IPS-20b (cell line): ENCODE measurements around the gene ZSWIM1.

ENCODE experiments used
- H3K27ac ChIP-seq: one replicate; pipeline ENCODE4 v1.5.1; 2013; ENCODE audit warnings: low read length
- H3K27me3 ChIP-seq: 2 replicates; pipeline ENCODE4 v1.6.1; 2013; ENCODE audit warnings: mild to moderate bottlenecking, low read length, inconsistent platforms; ENCODE audit not compliant: insufficient read depth
- H3K36me3 ChIP-seq: 2 replicates; pipeline ENCODE4 v1.6.1; 2013; ENCODE audit warnings: low read depth, mild to moderate bottlenecking, inconsistent platforms, low read length, moderate library complexity; ENCODE audit not compliant: insufficient read depth
- H3K4me1 ChIP-seq: 2 replicates; pipeline ENCODE4 v1.6.1; 2013; ENCODE audit warnings: mild to moderate bottlenecking, control low read depth, inconsistent platforms, low read length, moderate library complexity; ENCODE audit not compliant: insufficient read depth
- H3K4me3 ChIP-seq: 2 replicates; pipeline ENCODE4 v1.5.1; 2013; ENCODE audit warnings: mild to moderate bottlenecking, low read length, inconsistent platforms
- H3K9ac ChIP-seq: 2 replicates; pipeline ENCODE4 v1.6.1; 2013; ENCODE audit warnings: low read depth, mild to moderate bottlenecking, inconsistent platforms, low read length, moderate library complexity
- H3K9me3 ChIP-seq: 2 replicates; pipeline ENCODE4 v1.6.1; 2013; ENCODE audit warnings: mild to moderate bottlenecking, low read depth, low read length, inconsistent platforms; ENCODE audit not compliant: insufficient read depth

The ZSWIM1 gene

GRCh38 chr20:45842169-45842812, 38.7 kb upstream of the ZSWIM1 start:
- Histone ChIP-seq H3K27me3 (no peaks in the 10 kb centered on the region), H3K27ac (no peak overlapping the region), H3K9ac (no peak overlapping the region), H3K4me3 (no peak overlapping the region), H3K4me1 (no peaks in the 10 kb centered on the region), H3K9me3 (no peaks in the 10 kb centered on the region), H3K36me3 (peaks cover 63% of the 10 kb centered on the region)

DNA sequence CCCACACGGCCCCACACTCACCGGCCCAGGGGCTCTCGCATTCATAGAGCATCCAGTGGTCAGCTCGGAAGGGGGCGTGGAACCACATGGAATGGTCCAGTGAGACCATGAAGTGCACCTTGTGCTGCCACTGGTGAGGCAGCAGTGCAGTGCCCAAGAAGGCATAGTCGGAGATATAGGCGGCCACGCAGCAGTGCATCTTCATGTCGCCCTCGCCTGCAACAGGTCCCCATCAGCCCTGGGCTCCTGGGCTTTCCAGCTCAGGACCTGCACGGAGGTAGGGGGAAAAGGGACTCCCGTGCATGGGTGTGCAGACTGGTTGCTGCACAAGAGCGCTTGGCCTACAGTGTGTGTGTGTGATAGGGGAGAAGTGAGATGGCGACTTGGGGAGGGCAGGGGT, 37.5 kb upstream of the ZSWIM1 start:
- Histone ChIP-seq H3K9me3 (no peaks in the 10 kb centered on the region), H3K27me3 (no peaks in the 10 kb centered on the region), H3K9ac (no peak overlapping the region), H3K36me3 (peaks cover 68% of the 10 kb centered on the region), H3K27ac (no peak overlapping the region), H3K4me1 (no peaks in the 10 kb centered on the region), H3K4me3 (no peak overlapping the region)

- H3K9me3 ChIP-seq: no peaks in the 10 kb centered on the region
- H3K27ac ChIP-seq: no peak overlapping the region
- no peak overlapping the region for H3K9ac ChIP-seq
- H3K27me3 ChIP-seq: no peaks in the 10 kb centered on the region
- H3K4me1 ChIP-seq: no peaks in the 10 kb centered on the region
- no peak overlapping the region for H3K4me3 ChIP-seq
- H3K36me3 ChIP-seq: peaks cover 68% of the 10 kb centered on the region
Measured at GRCh38 chr20:45845452-45845851, 35.6 kb upstream of the ZSWIM1 start.

DNA sequence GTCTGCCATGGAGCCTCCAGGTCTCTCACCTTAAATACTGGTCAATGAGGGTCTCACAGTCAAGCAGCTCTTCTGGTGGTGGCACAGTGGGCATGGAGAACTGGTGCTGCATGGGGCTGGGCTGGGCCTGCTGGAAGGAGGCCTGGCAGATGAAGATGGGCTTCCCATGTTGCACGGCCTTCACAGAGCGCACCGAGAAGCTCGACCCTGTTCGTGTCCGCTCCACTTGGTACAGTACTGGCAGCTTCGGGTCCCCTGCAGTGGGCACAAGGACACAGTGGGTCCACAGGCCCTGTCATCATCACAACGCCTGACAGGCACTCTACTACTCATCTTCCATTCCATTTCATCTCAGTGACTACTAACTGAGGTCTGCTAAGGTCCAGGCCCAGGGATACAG, 32.6 kb upstream of the ZSWIM1 start:
- Histone ChIP-seq H3K4me1 (peaks cover 6% of the 10 kb centered on the region; the same call in 1 of the 2 replicates), H3K36me3 (peaks cover 47% of the 10 kb centered on the region), H3K9me3 (no peaks in the 10 kb centered on the region), H3K4me3 (no peak overlapping the region), H3K27me3 (no peaks in the 10 kb centered on the region), H3K9ac (no peak overlapping the region), H3K27ac (no peak overlapping the region)

DNA sequence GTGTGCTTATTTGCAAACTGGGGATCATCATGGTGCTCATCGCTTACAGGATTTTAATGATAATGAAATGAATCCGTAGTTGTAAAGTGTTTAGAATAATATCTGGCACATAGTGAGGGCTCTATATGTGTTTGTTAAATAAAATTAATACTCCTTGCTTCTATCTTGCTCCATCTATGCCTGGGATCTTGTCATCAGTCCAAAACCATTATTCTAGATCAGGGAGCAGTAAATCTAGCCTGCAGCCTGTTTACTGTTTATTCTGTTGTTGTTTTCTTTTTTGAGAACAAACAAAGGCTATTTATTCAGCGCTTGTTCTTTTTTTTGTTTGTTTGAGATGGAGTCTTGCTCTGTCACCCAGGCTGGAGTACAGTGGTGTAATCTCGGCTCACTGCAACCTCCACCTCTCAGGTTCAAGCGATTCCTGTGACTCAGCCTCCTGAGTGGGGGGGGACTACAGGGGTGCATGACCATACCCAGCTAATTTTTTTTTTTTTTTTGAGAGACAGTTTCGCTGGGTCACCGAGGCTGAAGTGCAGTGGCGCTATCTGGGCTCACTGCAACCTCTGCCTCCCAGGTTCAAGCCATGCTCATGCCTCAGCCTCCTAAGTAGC, 32.0 kb upstream of the ZSWIM1 start:
- Histone ChIP-seq H3K9me3 (no peaks in the 10 kb centered on the region), H3K36me3 (peaks cover 41% of the 10 kb centered on the region)

GRCh38 chr20:45850238-45850637, 30.8 kb upstream of the ZSWIM1 start:
- H3K4me1 ChIP-seq: peaks cover 14% of the 10 kb centered on the region; the same call in 1 of the 2 replicates
- no peaks in the 10 kb centered on the region for H3K9me3 ChIP-seq
- no peaks in the 10 kb centered on the region for H3K27me3 ChIP-seq
- no peak overlapping the region for H3K4me3 ChIP-seq
- H3K9ac ChIP-seq: no peak overlapping the region
- no peak overlapping the region for H3K27ac ChIP-seq
- peaks cover 32% of the 10 kb centered on the region for H3K36me3 ChIP-seq

More for the DNA sequence above, 32.0 kb upstream of the ZSWIM1 start:
- Histone ChIP-seq H3K9ac (no peak overlapping the region), H3K4me1 (peaks cover 6% of the 10 kb centered on the region; the same call in 1 of the 2 replicates), H3K27me3 (no peaks in the 10 kb centered on the region), H3K27ac (no peak overlapping the region), H3K4me3 (no peak overlapping the region)

DNA sequence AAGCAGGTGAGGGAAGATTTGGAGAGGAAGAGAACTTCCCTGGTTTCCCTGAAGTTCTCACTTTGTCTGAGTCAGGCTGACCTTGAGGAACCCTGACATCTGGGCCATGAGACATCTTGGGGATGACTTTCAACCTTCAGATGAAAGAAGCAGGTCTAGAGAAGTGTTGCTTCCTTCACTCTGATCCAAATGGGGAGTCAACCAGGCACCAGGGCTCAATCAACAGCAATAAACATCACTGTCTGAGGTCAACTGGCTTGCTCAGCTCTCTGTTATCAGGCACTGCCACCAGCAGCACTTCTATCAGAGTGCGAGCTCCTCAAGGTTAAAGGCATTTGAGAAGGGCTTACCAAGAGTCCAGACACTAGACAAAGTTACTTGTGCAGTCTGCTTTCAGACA, 30.1 kb upstream of the ZSWIM1 start:
- H3K4me1 ChIP-seq: peaks cover 14% of the 10 kb centered on the region; the same call in 1 of the 2 replicates
- H3K9me3 ChIP-seq: no peaks in the 10 kb centered on the region
- H3K36me3 ChIP-seq: peaks cover 27% of the 10 kb centered on the region
- no peak overlapping the region for H3K9ac ChIP-seq
- no peak overlapping the region for H3K27ac ChIP-seq
- no peaks in the 10 kb centered on the region for H3K27me3 ChIP-seq
- no peak overlapping the region for H3K4me3 ChIP-seq

DNA sequence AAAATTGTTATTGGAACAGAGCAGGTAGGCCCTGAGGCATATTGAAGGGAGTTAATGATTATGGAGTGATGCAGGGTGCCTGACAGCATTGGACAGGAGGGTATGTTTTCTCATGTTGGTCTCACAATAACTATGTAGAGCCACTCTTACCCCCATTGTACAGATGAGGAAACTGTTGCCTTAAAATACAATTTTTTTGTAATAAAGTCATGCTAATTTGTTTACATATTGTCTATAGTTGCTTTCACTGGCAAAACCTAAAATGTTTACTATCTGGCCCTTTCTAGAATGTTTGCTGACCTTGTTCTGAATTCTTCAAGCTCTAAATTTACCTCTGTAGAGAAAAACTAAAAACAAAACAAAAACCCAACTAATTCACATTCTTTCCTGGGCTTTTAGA, 29.5 kb upstream of the ZSWIM1 start:
- Histone ChIP-seq H3K9me3 (no peaks in the 10 kb centered on the region), H3K27ac (no peak overlapping the region), H3K9ac (no peak overlapping the region), H3K4me1 (peaks cover 14% of the 10 kb centered on the region; the same call in 1 of the 2 replicates), H3K4me3 (no peak overlapping the region), H3K27me3 (no peaks in the 10 kb centered on the region), H3K36me3 (peaks cover 21% of the 10 kb centered on the region)

GRCh38 chr20:45852326-45852725, 28.7 kb upstream of the ZSWIM1 start:
- Histone ChIP-seq H3K27me3 (no peaks in the 10 kb centered on the region), H3K27ac (no peak overlapping the region), H3K4me1 (peaks cover 14% of the 10 kb centered on the region; the same call in 1 of the 2 replicates), H3K9me3 (no peaks in the 10 kb centered on the region), H3K4me3 (no peak overlapping the region), H3K9ac (no peak overlapping the region), H3K36me3 (peaks cover 19% of the 10 kb centered on the region)

DNA sequence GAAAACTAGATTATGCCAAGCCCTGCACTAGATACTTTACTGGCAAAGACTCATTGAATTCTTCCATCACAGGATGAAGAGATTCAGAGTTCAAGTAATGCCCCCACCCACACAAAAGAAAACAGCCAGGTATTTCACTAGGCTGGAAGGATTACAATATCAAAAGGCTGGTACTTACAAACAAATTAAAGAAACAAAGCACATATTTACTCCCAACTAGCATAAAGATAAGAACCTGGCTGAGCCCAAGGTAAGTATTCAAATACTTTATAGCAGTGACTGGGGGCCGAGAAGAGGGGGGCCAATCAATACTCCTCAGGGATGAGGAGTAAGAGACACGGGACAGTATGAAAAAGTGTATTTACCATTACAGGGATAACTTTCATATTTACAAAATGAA, 27.5 kb upstream of the ZSWIM1 start:
- no peak overlapping the region for H3K27ac ChIP-seq
- no peaks in the 10 kb centered on the region for H3K27me3 ChIP-seq
- peak overlapping the region; percentile 47; the same call in 1 of the 2 replicates for H3K9ac ChIP-seq
- no peaks in the 10 kb centered on the region for H3K9me3 ChIP-seq
- H3K4me3 ChIP-seq: peak overlapping the region; percentile 49
- peaks cover 13% of the 10 kb centered on the region for H3K36me3 ChIP-seq
- H3K4me1 ChIP-seq: peaks cover 14% of the 10 kb centered on the region; the same call in 1 of the 2 replicates

DNA sequence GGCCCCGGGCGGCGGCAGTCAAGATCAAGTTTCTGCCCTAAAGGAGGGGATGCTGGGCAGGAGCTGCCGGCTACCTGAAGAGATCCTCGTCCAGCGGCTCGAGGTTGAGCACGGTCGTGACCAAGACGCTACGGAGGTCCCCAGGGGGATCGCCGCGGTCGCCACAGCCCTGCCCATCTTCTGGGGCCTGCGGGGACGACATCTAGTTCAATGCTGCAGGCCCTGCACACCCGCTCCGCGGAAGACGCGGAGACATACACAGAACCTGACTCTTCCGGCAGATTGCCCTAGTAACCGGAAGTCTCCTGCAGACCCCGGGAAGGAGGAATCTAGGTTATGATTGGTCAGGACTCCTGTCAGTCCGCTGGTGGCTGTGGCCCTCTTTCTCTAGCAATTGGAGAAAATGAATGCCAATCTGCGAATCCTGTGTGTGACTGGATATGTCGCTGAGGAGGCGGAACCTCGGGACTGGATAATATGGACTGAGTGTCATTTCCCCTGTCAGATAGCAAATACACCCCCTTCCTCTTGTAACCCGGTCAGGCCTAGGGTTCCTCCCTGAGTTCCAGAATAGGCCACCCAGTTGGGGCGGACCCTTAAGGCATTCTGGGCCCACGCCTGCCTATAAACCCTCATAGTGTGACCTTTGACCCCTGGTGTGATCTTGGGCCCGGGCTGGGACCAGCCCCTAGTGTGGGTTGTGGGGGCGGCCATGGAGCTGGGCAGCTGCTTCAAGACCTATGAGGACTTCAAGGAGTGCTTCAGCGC, 23.7 kb upstream of the ZSWIM1 start, which contains the start of the genes ACOT8 and ZSWIM3:
TSS of gene ACOT8 (minus strand) at position 279 of the 768 bp plus-strand sequence. CDS start at position 202, 77 bp downstream.
TSS of gene ZSWIM3 (plus strand) at position 501 of the 768 bp plus-strand sequence. CDS start at position 713, 212 bp downstream.
- H3K9me3 ChIP-seq: no peaks in the 10 kb centered on the region
- peak within 1 kb of the TSS; percentile 78 for H3K27ac ChIP-seq
- 0 out of 2 replicates have a peak, but pooled peaks cover 2% of the 10 kb centered on the region for H3K36me3 ChIP-seq
- H3K4me1 ChIP-seq: peaks cover 14% of the 10 kb centered on the region; the same call in 1 of the 2 replicates
- H3K4me3 ChIP-seq: peak within 1 kb of the TSS; percentile 91
- no peaks in the 10 kb centered on the region for H3K27me3 ChIP-seq
- peak within 1 kb of the TSS; percentile 81; the same call in 1 of the 2 replicates for H3K9ac ChIP-seq
